Activated naive CD8-positive, alpha-beta T cell (primary cell): ENCODE results near the gene DYNLT2B.
A peak's percentile ranks its signal among the peaks of the same experiment; 100 is the strongest.
"Not testable (repeated sequence)": the region's sequence is repeated elsewhere in the genome, so short reads cannot be mapped to it uniquely, and the experiment has no call there.

Source experiments
- H3K27ac Mint-ChIP-seq: one replicate; pipeline ENCODE4 v1.8.0; 2021; ENCODE audit warnings: mixed read lengths
- H3K27me3 Mint-ChIP-seq: one replicate; pipeline ENCODE4 v1.8.0; 2021; ENCODE audit warnings: mixed read lengths
- H3K36me3 Mint-ChIP-seq: one replicate; pipeline ENCODE4 v1.8.0; 2021; ENCODE audit warnings: mixed read lengths
- H3K4me1 Mint-ChIP-seq: one replicate; pipeline ENCODE4 v1.8.0; 2021; ENCODE audit warnings: low read depth, mixed read lengths
- H3K4me3 Mint-ChIP-seq: one replicate; pipeline ENCODE4 v1.8.0; 2021; ENCODE audit warnings: mild to moderate bottlenecking, mixed read lengths
- H3K9me3 Mint-ChIP-seq: one replicate; pipeline ENCODE4 v1.8.0; 2021; ENCODE audit warnings: low read depth, mixed read lengths

DYNLT2B gene

DNA sequence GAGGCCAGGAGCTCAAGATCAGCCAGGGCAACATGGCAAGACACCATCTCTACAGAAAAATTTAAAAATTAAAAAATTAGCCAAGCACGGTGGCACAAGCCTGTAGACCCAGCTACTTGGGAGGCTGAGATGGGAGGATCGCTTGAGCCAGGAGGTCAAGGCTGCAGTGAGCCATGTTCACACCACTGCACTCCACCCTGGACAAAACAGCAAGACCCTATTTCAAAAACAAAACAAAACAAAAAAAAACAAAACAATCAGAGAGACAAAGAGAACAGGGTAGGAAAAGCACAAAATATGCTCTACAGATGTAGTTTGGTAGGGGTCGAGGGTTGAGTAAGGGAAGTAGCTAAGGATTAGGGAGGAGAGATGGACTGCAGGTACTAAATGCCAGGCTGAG, 3.4 kb downstream of the DYNLT2B start:
- H3K27ac Mint-ChIP-seq, result peak overlapping the region; percentile 55
- no peaks in the 10 kb centered on the region for H3K36me3 Mint-ChIP-seq
- H3K4me3 Mint-ChIP-seq, result no peak overlapping the region
- no peaks in the 10 kb centered on the region for H3K27me3 Mint-ChIP-seq
- peaks cover 2% of the 10 kb centered on the region for H3K4me1 Mint-ChIP-seq
- no peaks in the 10 kb centered on the region for H3K9me3 Mint-ChIP-seq

DNA sequence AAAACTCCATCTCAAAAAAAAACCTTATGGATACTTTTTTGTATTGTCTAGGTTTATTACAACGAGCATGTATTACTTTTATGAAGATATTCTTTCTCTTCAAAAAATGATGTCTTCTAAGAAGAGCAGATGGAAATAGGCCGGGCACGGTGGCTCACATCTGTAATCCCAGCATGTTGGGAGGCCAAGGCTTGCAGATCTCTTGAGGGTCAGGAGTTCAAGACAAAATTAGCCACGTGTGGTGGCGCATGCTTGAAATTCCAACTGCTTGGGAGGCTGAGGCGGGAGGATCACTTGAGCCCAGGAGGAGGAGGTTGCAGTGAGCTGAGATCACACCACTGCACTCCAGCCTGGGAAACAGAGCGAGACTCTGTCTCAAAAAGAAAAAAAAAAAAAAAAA, 4.0 kb downstream of the DYNLT2B start:
- H3K4me3 Mint-ChIP-seq, H3K27me3 Mint-ChIP-seq, H3K27ac Mint-ChIP-seq, H3K4me1 Mint-ChIP-seq, H3K36me3 Mint-ChIP-seq, H3K9me3 Mint-ChIP-seq: not testable (repeated sequence)

DNA sequence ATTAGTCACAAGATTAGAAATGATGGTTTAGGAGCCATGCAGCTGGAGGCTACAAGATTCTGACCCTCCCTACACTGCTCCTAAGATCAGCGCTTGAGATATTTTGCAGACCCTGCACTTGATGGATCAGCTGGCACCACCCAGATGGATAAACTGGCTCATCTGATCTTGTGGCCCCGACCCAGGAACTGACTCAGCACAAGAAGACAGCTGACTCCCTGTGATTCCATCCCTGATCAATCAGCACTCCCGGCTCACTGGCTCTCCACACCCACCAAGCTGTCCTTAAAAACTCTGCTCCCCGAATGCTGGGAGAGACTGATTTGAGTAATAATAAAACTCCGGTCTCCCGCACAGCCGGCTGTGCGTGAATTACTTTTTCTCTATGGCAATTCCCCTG, 15.1 kb downstream of the DYNLT2B start:
- not testable (repeated sequence) for H3K36me3 Mint-ChIP-seq

DNA sequence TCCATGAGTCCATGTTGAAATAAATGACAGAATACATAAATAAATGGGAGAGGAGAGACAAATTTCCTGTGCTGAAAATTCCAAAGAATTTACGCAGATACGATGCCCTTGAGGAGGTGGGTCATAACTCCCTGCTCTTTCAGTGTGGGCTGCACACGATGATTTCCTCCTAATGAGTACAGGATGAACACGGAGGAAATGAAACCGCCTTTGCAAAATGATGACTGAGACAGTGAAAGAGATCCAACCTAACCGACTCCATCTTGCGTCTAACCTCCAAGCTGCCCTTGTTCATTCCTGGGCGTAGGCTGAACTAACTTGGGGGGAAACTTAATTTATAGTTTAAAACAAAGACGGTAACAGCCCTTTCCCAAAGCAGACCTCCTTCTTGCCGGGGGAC, 15.5 kb downstream of the DYNLT2B start:
- H3K4me1 Mint-ChIP-seq, H3K27ac Mint-ChIP-seq, H3K4me3 Mint-ChIP-seq, H3K9me3 Mint-ChIP-seq, H3K27me3 Mint-ChIP-seq, H3K36me3 Mint-ChIP-seq: not testable (repeated sequence)

More for the DNA sequence above, 15.1 kb downstream of the DYNLT2B start:
- not testable (repeated sequence) for H3K27me3 Mint-ChIP-seq, H3K9me3 Mint-ChIP-seq, H3K27ac Mint-ChIP-seq, H3K4me3 Mint-ChIP-seq, H3K4me1 Mint-ChIP-seq

DNA sequence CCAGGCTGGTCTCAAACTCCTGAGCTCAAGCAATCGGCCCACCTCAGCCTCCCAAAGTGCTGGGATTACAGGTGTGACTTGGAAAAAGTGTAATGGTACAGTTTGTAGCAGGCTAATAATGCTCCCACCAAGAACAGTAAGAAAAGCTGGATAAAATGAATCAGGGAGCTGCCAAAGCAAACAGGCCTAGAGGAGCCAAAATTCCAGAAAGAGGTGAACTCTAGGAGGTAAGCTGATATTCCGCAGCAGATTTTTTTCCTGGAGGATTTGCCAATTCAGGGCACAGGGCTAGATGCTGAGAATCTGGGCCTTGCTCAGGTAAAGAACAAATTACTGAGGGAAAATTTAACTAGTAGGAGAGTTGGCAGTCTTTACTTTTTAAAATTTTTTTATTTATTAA, 19.5 kb downstream of the DYNLT2B start:
- H3K4me3 Mint-ChIP-seq, result no peak overlapping the region
- H3K27ac Mint-ChIP-seq, result no peak overlapping the region
- H3K27me3 Mint-ChIP-seq, result no peaks in the 10 kb centered on the region
- H3K9me3 Mint-ChIP-seq, result no peaks in the 10 kb centered on the region
- peaks cover 5% of the 10 kb centered on the region for H3K36me3 Mint-ChIP-seq
- H3K4me1 Mint-ChIP-seq, result no peaks in the 10 kb centered on the region

DNA sequence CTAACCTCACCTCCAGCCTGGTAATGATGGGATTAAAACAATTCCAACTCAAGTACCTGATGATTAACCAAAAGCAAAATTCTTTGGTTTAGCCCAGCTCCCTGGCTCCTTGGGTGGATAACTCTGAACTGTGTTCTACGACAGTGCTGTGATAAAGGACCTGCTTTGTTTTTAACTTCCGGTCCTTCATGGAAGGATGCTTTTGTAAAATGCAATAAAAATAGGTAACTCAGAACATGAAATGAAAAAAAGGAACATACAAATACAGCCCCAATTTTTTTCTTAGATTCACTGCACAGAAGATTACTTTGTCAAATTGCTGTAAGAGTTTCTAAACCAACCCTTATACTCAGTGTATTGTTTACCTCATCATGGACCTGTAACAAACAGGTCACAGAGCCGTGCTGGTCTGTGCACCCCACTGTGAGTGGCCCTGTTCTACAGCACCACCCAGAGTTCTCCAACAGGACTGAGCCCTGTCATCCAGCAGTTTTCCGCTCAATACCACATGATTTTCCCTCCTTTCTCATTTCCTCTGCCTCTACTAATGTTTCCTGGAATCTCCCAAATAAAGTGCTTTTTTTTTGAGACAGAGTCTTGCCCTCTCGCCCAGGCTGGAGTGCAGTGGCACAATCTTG, 25.6 kb downstream of the DYNLT2B start:
- H3K4me1 Mint-ChIP-seq, result peaks cover 12% of the 10 kb centered on the region
- no peaks in the 10 kb centered on the region for H3K36me3 Mint-ChIP-seq
- no peak overlapping the region for H3K4me3 Mint-ChIP-seq
- H3K27ac Mint-ChIP-seq, result no peak overlapping the region
- no peaks in the 10 kb centered on the region for H3K27me3 Mint-ChIP-seq
- H3K9me3 Mint-ChIP-seq, result no peaks in the 10 kb centered on the region

DNA sequence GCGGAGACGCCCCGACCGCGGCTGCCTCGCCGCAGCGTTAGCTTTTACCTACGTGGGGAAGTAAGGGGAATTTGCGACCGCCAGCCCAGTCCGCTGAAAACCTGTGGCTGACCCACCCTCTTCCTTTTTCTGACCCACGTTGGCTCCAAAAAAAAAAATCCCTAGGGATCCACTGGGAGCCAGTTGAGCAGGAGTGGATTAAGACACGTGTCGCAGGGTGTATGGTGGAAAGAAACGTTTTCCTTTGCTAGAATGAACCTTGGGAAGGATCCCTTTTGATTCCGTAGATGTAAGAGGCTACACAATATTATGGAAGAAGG, 29.9 kb downstream of the DYNLT2B start:
- Mint-ChIP-seq H3K4me1 (peaks cover 40% of the 10 kb centered on the region), H3K27me3 (no peaks in the 10 kb centered on the region), H3K36me3 (no peaks in the 10 kb centered on the region), H3K4me3 (peak overlapping the region; percentile 99), H3K27ac (peak overlapping the region; percentile 79), H3K9me3 (no peaks in the 10 kb centered on the region)

DNA sequence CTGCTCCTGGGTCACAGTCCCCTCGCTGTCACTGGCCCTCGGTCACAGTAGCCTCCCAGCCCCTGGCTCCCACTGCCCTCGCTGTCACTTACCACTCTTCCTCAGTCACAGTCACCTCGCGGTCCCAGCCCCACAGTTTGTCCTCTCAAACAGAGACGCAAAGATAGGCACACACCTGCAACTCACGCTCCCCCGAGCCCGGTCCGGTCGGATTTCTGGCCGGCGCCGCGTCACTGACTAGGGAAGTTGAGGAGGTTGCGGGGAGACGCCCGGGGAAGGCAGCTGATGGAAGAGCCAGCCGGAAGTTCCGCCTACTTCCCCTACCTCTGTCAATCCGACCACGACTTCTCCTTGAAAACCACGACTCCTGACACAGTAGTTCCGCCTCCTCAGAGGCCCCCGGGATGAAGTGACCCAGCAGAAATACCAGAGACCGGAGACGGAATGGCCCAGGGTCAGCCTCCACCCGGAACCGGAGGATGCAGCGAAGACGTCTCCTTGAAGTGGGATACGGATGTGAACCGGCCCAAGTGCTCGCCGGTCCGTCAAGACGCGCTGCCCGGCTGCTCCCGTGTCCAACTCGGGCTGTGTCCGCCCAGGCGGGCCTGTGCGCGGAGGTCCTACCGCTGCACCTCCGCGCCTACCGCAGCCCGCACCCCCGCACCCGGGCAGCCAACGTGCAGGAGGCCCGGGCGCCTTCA, 30.4 kb downstream of the DYNLT2B start, which contains the start of gene PCYT1A:
TSS of gene PCYT1A (minus strand) at position 287 of the 701 bp plus-strand sequence. CDS start 17,195 bp downstream, outside the sequence.
- peaks cover 40% of the 10 kb centered on the region for H3K4me1 Mint-ChIP-seq
- no peaks in the 10 kb centered on the region for H3K36me3 Mint-ChIP-seq
- peak within 1 kb of the TSS; percentile 99 for H3K4me3 Mint-ChIP-seq
- no peaks in the 10 kb centered on the region for H3K9me3 Mint-ChIP-seq
- no peaks in the 10 kb centered on the region for H3K27me3 Mint-ChIP-seq
- H3K27ac Mint-ChIP-seq, result peak within 1 kb of the TSS; percentile 99

DNA sequence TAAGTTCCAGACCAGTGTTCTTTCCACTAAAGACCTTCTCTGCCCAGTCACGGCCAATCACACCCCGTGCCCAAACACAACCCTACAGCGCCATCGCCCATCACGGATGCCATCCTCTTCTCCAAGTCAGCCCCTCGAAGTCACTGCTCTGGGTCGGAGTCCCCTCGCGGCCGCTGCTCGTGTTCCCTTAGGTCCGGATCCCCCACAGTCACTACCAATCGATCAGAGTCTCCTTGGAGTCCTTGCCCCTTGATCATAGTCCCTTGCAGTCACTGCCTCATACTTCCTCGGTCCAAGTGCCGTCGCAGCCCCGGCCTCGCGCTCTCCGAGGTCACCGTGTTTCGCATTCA, 31.0 kb downstream of the DYNLT2B start:
- Mint-ChIP-seq H3K36me3 (no peaks in the 10 kb centered on the region), H3K27ac (peak overlapping the region; percentile 99), H3K9me3 (no peaks in the 10 kb centered on the region), H3K27me3 (no peaks in the 10 kb centered on the region), H3K4me3 (peak overlapping the region; percentile 99), H3K4me1 (peaks cover 42% of the 10 kb centered on the region)

DNA sequence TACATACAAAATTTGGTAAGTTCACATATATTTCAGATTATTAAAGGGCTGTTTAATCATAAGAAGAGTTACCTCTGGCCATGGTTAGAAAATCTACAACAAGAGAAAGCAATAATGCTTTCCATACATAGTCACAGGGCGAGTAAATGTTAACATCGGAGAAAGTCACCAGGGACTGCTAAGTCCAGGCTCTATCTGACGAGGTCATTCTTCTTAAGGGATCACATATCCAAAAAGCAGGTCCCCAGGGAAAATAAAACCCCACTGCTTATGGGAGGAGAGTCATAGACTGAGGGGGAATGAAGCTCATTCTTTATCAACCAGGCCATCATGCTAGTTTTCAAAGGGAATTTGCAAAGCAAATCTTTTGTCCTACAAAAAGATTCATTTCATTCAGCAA, 33.6 kb downstream of the DYNLT2B start:
- peak overlapping the region; percentile 4 for H3K4me3 Mint-ChIP-seq
- H3K36me3 Mint-ChIP-seq, result peaks cover 1% of the 10 kb centered on the region
- H3K27me3 Mint-ChIP-seq, result no peaks in the 10 kb centered on the region
- no peaks in the 10 kb centered on the region for H3K9me3 Mint-ChIP-seq
- peaks cover 61% of the 10 kb centered on the region for H3K4me1 Mint-ChIP-seq
- peak overlapping the region; percentile 75 for H3K27ac Mint-ChIP-seq

DNA sequence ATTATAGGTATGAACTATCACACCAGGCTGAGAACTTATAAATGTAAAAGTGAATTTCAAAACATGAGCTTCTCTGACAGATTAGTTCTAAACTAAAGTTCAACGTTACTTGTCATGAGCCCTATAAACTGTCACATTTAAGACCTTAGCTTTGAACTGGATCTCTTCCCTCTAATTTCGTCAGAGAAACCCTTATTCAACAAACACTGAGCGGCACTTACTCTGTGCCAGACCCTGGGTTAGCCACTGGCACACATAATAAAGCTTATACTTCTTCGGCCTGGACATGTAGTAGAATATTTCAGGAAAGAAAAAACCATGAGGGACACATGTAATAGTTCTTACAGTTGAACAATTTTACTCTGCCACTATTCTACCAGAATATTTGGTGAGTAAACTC, 36.1 kb downstream of the DYNLT2B start:
- no peak overlapping the region for H3K4me3 Mint-ChIP-seq
- no peaks in the 10 kb centered on the region for H3K27me3 Mint-ChIP-seq
- no peaks in the 10 kb centered on the region for H3K9me3 Mint-ChIP-seq
- H3K4me1 Mint-ChIP-seq, result peaks cover 67% of the 10 kb centered on the region
- H3K27ac Mint-ChIP-seq, result peak overlapping the region; percentile 46
- H3K36me3 Mint-ChIP-seq, result peaks cover 2% of the 10 kb centered on the region

DNA sequence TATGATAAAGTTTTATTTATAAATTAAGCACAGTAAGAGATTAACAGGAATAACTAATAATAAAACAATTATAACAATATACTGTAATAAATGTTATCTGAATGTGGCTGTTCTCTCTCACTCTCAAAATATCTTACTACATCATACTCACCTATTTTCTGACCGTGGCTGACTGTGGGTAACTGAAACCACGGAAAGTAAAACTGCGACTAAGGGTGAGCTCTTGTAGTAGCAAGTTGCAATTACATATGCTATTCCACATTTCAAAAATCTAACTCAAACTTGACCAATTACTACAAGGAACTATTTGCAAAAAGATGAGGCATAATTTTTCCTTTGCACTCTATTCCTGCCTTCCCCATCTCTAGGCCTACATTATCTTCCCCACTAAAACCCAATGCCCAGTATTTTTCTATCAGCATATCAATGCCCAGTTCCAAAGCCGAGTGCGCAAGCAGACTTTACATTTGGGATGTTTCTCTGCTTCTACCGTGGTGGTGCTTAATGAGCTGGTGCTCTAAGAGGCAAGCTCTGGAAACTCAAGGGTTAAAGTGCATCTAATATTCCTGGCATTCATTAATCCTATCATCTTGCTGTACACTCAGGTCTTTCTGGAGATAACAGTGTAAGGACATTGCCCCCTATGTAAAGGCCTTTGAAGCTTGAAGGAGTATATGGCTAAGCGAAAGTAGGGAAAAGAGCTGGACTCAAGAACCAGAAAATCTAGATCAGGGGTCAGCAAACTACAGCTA, 37.2 kb downstream of the DYNLT2B start:
- H3K9me3 Mint-ChIP-seq, result no peaks in the 10 kb centered on the region
- no peaks in the 10 kb centered on the region for H3K27me3 Mint-ChIP-seq
- peaks cover 2% of the 10 kb centered on the region for H3K36me3 Mint-ChIP-seq
- H3K4me1 Mint-ChIP-seq, result peaks cover 59% of the 10 kb centered on the region
- no peak overlapping the region for H3K27ac Mint-ChIP-seq
- no peak overlapping the region for H3K4me3 Mint-ChIP-seq

DNA sequence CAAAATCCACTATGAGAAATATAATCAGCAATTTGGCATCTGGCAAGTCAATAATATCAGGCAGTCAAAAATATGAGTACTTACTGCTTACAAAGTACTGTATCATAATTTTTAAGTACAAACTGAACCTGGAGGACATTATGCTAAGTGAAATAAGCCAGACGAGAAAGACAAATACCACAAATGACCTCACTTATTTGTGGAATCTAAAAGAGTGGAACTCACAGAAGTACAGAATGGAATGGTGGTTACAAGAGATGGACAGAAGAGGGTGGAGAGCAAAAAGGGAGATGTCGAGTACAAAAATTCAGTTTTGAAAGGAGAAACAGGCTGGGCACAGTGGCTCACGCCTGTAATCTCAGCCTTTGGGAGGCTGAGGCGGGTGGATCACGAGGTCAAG, 42.9 kb downstream of the DYNLT2B start:
- Mint-ChIP-seq H3K27ac (peak overlapping the region; percentile 96), H3K4me1 (peaks cover 49% of the 10 kb centered on the region), H3K4me3 (peak overlapping the region; percentile 79)

DNA sequence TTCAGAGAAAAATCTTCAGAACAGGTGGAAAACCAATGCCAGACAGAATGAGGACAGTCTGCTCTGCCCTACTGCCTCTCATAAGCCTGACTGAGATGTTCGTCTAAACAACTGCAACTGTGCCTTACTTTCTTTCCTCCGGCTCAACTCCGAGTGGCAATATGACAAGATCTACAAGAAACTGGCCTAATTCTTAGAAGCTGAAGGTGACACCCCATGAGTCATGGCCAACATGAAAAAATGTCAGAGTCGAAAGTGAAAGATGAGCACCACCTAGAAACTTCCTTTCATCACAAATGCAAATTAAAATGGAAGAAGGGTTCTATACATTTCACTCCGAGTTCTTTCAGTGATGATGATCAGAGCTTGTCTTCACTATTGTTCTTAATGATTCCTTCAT, 43.5 kb downstream of the DYNLT2B start:
- Mint-ChIP-seq H3K27me3 (no peaks in the 10 kb centered on the region), H3K9me3 (no peaks in the 10 kb centered on the region), H3K27ac (peak overlapping the region; percentile 96), H3K36me3 (peaks cover 14% of the 10 kb centered on the region), H3K4me1 (peaks cover 49% of the 10 kb centered on the region), H3K4me3 (peak overlapping the region; percentile 79)

More for the DNA sequence above, 42.9 kb downstream of the DYNLT2B start:
- Mint-ChIP-seq H3K9me3 (no peaks in the 10 kb centered on the region), H3K36me3 (peaks cover 12% of the 10 kb centered on the region), H3K27me3 (no peaks in the 10 kb centered on the region)

DNA sequence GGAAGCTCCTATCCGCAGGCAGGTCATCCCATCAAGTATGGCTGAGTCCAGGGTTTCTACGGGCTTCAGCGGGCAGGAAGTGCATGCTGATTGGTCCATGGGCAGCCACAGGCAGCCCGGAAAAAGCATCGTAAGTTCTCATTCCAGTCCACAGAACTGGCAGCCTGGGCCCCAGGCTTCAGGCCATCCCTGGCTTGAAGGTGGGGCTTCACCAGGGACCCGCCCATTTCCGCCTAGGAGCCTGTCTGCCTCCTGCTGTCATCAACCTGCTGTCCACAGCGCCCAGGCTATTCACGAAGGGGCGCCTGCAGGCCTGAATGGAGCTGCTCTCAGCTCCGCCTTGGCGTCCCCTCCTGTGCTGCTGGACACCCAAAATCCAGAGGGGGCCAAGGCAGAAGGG, 44.4 kb downstream of the DYNLT2B start:
- Mint-ChIP-seq H3K36me3 (peaks cover 17% of the 10 kb centered on the region), H3K4me3 (no peak overlapping the region), H3K27ac (peak overlapping the region; percentile 86), H3K4me1 (peaks cover 50% of the 10 kb centered on the region), H3K27me3 (no peaks in the 10 kb centered on the region), H3K9me3 (no peaks in the 10 kb centered on the region)
